HEK293 (cell line): ENCODE measurements around the gene SH3YL1.

Source experiments
- MZF1 ChIP-seq: fragments of 450-650 bp; formaldehyde crosslinking; IDR thresholded peaks from 2 replicates; pipeline ENCODE4 v1.5.1; 2017; ENCODE audit warnings: missing biosample characterization, missing genetic modification characterization, borderline replicate concordance
- ZNF629 ChIP-seq: fragments of 450-650 bp; formaldehyde crosslinking; IDR thresholded peaks from 2 replicates; pipeline ENCODE4 v1.5.1; 2017; ENCODE audit warnings: missing biosample characterization, missing genetic modification characterization
- ZNF670 ChIP-seq: fragments of 450-650 bp; formaldehyde crosslinking; IDR thresholded peaks from 2 replicates; pipeline ENCODE4 v1.5.1; 2016; ENCODE audit warnings: missing biosample characterization, missing genetic modification characterization, low read depth
- ZXDB ChIP-seq: fragments of 450-650 bp; formaldehyde crosslinking; IDR thresholded peaks from 2 replicates; pipeline ENCODE4 v1.5.1; 2016; ENCODE audit warnings: missing biosample characterization, missing genetic modification characterization
- TF ChIP-seq, protein P1 (sequence below): fragments of 450-650 bp; formaldehyde crosslinking; IDR thresholded peaks from 2 replicates; pipeline ENCODE4 v1.5.1; 2016; ENCODE audit warnings: missing biosample characterization, missing genetic modification characterization
- TF ChIP-seq, protein P2 (sequence below): sonication (generic); formaldehyde crosslinking; IDR thresholded peaks from 2 replicates; pipeline ENCODE4 v1.8.1; 2022; ENCODE audit warnings: mild to moderate bottlenecking, moderate library complexity, missing genetic modification reagents
- TF ChIP-seq, protein P3 (sequence below): fragments of 450-650 bp; formaldehyde crosslinking; IDR thresholded peaks from 2 replicates; pipeline ENCODE4 v1.5.1; 2016; ENCODE audit warnings: missing biosample characterization, missing genetic modification characterization

DNA sequence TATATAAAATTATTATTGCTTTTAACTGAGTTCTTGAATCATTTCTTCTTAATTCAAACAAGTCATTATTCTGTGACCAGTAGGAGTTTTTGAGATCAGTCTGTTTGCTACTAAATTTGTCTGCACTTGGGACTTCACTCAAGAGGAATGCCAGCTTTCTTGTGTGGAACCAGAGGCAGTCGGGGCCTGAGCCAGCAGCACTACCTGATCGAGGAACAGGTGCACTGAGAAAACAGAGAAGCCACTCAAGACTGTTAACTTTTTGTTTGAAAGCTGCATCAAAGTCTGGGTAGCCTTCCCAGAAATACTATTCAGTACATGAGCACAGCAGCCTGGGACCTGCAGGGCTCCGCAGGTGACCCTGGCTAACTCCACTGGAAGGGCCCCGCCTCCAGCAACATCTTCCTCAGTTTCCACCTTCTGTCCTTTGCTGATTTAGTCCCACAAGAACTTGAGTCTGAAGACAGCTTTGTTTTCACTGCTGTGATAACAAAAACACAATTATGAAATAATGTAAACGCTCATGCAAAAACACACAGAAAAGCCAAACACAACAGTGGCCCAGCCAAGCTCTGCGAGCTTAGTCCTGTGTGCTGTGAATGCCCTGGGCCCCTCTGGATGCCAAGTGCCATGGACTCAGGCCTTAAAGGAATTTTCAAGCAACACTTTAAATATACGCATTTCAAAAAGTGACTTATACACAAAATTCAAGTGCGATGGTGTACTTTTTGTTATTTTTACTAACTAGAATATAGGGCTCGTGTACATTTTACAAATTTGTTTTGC, 62.0 kb downstream of the SH3YL1 start:
- TF ChIP-seq, protein P1, sequence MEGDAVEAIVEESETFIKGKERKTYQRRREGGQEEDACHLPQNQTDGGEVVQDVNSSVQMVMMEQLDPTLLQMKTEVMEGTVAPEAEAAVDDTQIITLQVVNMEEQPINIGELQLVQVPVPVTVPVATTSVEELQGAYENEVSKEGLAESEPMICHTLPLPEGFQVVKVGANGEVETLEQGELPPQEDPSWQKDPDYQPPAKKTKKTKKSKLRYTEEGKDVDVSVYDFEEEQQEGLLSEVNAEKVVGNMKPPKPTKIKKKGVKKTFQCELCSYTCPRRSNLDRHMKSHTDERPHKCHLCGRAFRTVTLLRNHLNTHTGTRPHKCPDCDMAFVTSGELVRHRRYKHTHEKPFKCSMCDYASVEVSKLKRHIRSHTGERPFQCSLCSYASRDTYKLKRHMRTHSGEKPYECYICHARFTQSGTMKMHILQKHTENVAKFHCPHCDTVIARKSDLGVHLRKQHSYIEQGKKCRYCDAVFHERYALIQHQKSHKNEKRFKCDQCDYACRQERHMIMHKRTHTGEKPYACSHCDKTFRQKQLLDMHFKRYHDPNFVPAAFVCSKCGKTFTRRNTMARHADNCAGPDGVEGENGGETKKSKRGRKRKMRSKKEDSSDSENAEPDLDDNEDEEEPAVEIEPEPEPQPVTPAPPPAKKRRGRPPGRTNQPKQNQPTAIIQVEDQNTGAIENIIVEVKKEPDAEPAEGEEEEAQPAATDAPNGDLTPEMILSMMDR (tag by site-specific recombination), result no peak
- TF ChIP-seq, protein P2, sequence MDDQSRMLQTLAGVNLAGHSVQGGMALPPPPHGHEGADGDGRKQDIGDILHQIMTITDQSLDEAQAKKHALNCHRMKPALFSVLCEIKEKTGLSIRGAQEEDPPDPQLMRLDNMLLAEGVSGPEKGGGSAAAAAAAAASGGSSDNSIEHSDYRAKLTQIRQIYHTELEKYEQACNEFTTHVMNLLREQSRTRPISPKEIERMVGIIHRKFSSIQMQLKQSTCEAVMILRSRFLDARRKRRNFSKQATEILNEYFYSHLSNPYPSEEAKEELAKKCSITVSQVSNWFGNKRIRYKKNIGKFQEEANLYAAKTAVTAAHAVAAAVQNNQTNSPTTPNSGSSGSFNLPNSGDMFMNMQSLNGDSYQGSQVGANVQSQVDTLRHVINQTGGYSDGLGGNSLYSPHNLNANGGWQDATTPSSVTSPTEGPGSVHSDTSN (CRISPR knock-in tag), result no peak
- no peak for TF ChIP-seq ZNF670 (tag by site-specific recombination)
- TF ChIP-seq, protein P3, sequence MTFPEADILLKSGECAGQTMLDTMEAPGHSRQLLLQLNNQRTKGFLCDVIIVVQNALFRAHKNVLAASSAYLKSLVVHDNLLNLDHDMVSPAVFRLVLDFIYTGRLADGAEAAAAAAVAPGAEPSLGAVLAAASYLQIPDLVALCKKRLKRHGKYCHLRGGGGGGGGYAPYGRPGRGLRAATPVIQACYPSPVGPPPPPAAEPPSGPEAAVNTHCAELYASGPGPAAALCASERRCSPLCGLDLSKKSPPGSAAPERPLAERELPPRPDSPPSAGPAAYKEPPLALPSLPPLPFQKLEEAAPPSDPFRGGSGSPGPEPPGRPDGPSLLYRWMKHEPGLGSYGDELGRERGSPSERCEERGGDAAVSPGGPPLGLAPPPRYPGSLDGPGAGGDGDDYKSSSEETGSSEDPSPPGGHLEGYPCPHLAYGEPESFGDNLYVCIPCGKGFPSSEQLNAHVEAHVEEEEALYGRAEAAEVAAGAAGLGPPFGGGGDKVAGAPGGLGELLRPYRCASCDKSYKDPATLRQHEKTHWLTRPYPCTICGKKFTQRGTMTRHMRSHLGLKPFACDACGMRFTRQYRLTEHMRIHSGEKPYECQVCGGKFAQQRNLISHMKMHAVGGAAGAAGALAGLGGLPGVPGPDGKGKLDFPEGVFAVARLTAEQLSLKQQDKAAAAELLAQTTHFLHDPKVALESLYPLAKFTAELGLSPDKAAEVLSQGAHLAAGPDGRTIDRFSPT (tag by site-specific recombination), result no peak
- no peak for TF ChIP-seq MZF1 (tag by site-specific recombination)
- no peak for TF ChIP-seq ZNF629
- TF ChIP-seq ZXDB, result no peak
